ENCODE measurements around the gene LHFPL2. TPM values are rescaled to one million over a fixed set of nuclear protein-coding genes. Genes with fewer than 3 reads are reported as not detected.

LHFPL2 gene
- total RNA-seq, 1 experiment from 2014 or later, result 4.8 TPM

DNA sequence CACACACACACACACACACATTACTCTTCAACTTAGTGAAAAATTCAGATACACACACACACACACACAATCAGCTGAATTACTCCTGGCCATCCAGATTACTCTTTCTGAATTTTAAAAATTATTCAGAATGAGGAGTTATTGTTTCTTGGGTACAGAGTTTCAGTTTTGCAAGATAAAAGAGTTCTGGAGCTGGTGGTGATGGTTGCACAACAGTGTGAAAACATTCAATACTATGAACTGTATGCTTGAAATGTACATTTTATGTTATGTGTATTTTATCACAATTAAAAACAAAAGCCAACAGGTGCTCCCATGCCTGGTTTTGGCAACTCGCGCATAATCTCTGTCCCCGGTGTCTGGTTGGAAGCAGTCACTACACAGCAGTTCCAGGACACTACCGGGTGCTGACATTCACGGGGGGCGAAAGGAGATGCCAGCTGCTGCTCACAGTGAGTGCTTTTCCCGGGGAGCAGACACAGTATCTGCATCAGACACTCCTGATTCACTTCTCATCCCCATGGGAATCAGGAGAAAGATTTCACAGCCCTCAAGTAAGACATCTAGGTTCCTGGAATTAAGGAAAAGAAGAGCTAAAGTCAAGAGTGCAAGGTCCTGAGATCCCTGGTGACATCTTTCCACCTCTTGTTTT lies 55.7 kb downstream of the LHFPL2 start:
- Histone ChIP-seq H3K9ac (ENCODE audit: low read length) (no peak overlapping the region), H3K36me3 (ENCODE audit: insufficient read depth, low read length) (no peaks in the 10 kb centered on the region), H3K27ac (ENCODE audit: low read length) (no peak overlapping the region), H3K79me2 (ENCODE audit: low read length) (no peaks in the 10 kb centered on the region), H3K9me3 (ENCODE audit: low read length) (no peaks in the 10 kb centered on the region), H2AFZ (ENCODE audit: low read length) (no peak overlapping the region), H3K9me2 (replicated peaks; ENCODE audit: insufficient read depth, low read length) (no peaks in the 10 kb centered on the region), H3K4me1 (ENCODE audit: low read length) (no peaks in the 10 kb centered on the region), H3K4me3 (ENCODE audit: low read length) (no peak overlapping the region), H3K4me2 (ENCODE audit: low read depth, low read length, poor library complexity, severe bottlenecking) (no peak overlapping the region), H3K27me3 (ENCODE audit: low read length) (no peaks in the 10 kb centered on the region), H4K20me1 (ENCODE audit: insufficient read depth, low read depth, low read length) (no peaks in the 10 kb centered on the region)
- no peak for DNase-seq

DNA sequence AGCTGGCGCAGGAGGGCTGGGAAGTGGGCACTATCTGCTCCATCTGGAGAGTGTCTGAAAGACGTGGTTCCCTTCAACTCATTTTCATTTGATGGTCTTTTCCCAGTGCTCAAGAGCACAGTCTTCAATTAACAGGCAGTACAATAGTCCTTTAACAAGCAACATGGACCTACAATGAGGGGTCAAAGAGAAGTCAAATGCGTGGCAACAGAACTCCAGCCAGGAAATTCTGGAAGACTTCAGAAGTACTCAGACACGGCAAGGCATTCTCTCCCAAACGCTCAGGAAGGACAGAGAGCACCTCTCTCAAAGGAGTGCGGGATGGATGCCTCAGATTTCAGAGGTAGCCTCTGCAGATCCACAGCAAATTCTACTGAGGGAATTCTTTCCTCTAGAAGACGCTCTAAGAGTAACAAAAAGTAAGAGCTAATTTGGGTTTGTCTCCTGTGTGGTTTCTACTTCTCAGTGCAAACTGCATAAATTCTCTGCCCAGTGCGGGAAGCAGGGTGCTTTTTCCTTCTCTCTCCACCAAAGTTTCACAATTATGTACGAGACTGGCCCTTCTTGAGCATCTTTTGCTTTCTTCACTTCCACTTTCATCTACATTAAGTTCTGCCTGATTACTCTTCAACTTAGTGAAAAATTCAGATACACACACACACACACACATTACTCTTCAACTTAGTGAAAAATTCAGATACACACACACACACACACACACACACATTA lies 56.4 kb downstream of the LHFPL2 start:
- Histone ChIP-seq H3K4me3 (ENCODE audit: low read length) (no peak overlapping the region), H3K9ac (ENCODE audit: low read length) (no peak overlapping the region), H2AFZ (ENCODE audit: low read length) (no peak overlapping the region), H3K4me1 (ENCODE audit: low read length) (no peaks in the 10 kb centered on the region), H3K36me3 (ENCODE audit: insufficient read depth, low read length) (no peaks in the 10 kb centered on the region), H3K27me3 (ENCODE audit: low read length) (no peaks in the 10 kb centered on the region), H3K9me3 (ENCODE audit: low read length) (no peaks in the 10 kb centered on the region), H3K79me2 (ENCODE audit: low read length) (no peaks in the 10 kb centered on the region), H3K27ac (ENCODE audit: low read length) (no peak overlapping the region), H4K20me1 (ENCODE audit: insufficient read depth, low read depth, low read length) (no peaks in the 10 kb centered on the region), H3K9me2 (replicated peaks; ENCODE audit: insufficient read depth, low read length) (no peaks in the 10 kb centered on the region), H3K4me2 (ENCODE audit: low read depth, low read length, poor library complexity, severe bottlenecking) (no peak overlapping the region)
- no peak for DNase-seq

DNA sequence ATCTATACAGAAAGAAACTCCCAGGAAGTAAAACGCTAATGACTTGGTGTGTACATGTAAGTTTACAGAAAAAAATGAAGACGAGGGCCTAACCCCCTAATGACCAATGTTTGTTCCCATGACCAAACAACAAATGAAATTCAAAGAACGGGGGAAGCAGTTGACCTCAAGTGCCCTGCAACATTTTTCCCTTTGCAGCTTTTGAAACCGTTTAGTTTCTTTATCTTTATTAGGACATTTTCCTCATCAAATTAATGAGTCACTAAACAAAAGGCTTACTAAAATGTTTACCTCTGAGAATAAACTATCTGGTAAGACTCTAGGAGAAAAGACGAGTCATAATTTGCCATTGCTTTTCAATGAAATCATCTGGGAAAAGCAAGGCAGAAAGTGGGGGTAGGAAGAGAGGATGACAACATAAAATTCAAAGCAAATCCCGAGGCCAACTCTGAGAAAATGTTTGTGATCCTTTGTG lies 57.4 kb downstream of the LHFPL2 start:
- Histone ChIP-seq H3K79me2 (ENCODE audit: low read length) (no peaks in the 10 kb centered on the region), H3K9me3 (ENCODE audit: low read length) (no peaks in the 10 kb centered on the region), H3K9me2 (replicated peaks; ENCODE audit: insufficient read depth, low read length) (no peaks in the 10 kb centered on the region), H3K9ac (ENCODE audit: low read length) (no peak overlapping the region), H3K36me3 (ENCODE audit: insufficient read depth, low read length) (no peaks in the 10 kb centered on the region), H4K20me1 (ENCODE audit: insufficient read depth, low read depth, low read length) (no peaks in the 10 kb centered on the region), H3K4me2 (ENCODE audit: low read depth, low read length, poor library complexity, severe bottlenecking) (no peak overlapping the region), H3K27ac (ENCODE audit: low read length) (no peak overlapping the region), H3K4me3 (ENCODE audit: low read length) (no peak overlapping the region), H3K4me1 (ENCODE audit: low read length) (no peaks in the 10 kb centered on the region), H3K27me3 (ENCODE audit: low read length) (no peaks in the 10 kb centered on the region), H2AFZ (ENCODE audit: low read length) (no peak overlapping the region)
- no peak for DNase-seq

DNA sequence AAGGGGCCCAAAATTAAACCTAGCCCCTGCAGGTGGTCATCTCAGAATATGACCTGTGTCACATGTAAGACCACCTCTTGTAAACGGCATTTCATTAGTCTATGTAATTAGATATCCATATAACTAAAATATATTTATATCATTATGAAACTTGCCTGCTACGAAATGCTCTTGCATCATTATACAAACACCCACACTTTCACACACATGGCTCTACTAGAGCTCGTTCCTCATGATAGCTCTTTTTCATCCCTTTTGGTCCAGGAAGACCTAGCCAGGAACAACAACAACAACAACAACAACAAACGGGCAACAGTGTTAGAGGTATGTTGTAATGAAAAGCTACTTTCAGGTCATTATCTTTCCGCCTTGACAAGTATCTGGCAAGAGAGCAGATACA lies 58.6 kb downstream of the LHFPL2 start:
- Histone ChIP-seq H3K4me3 (ENCODE audit: low read length) (no peak overlapping the region), H3K27ac (ENCODE audit: low read length) (no peak overlapping the region), H3K9me3 (ENCODE audit: low read length) (no peaks in the 10 kb centered on the region), H3K27me3 (ENCODE audit: low read length) (no peaks in the 10 kb centered on the region), H3K9ac (ENCODE audit: low read length) (no peak overlapping the region), H3K4me2 (ENCODE audit: low read depth, low read length, poor library complexity, severe bottlenecking) (no peak overlapping the region), H4K20me1 (ENCODE audit: insufficient read depth, low read depth, low read length) (no peaks in the 10 kb centered on the region), H3K79me2 (ENCODE audit: low read length) (no peaks in the 10 kb centered on the region), H3K36me3 (ENCODE audit: insufficient read depth, low read length) (no peaks in the 10 kb centered on the region), H2AFZ (ENCODE audit: low read length) (no peak overlapping the region), H3K4me1 (ENCODE audit: low read length) (no peaks in the 10 kb centered on the region), H3K9me2 (replicated peaks; ENCODE audit: insufficient read depth, low read length) (no peaks in the 10 kb centered on the region)
- DNase-seq, result no peak

DNA sequence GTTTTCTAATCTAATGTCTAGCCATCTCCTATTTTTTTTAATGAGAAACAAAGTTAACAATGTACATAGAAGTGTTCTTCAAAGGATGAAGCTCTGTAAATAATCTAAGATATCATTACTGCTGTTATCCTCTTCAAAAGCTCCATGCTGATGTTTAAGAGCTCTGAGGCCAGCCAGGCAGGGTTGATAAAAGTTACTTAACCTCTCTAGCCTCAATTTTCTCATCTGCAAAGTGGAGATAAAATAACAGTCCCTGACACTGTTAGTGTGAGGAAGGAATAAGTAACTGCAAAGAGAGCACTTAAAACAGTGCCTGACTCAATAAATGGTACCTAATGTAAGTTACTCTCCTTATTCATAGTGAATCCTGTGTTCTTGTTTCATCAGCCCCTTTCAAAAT lies 60.1 kb downstream of the LHFPL2 start:
- no peak overlapping the region for H3K4me2 ChIP-seq (ENCODE audit: low read depth, low read length, poor library complexity, severe bottlenecking)
- H3K79me2 ChIP-seq (ENCODE audit: low read length), result no peaks in the 10 kb centered on the region
- H3K36me3 ChIP-seq (ENCODE audit: insufficient read depth, low read length), result no peaks in the 10 kb centered on the region
- no peak overlapping the region for H3K9ac ChIP-seq (ENCODE audit: low read length)
- H3K27me3 ChIP-seq (ENCODE audit: low read length), result no peaks in the 10 kb centered on the region
- no peak overlapping the region for H3K4me3 ChIP-seq (ENCODE audit: low read length)
- no peak for DNase-seq
- H2AFZ ChIP-seq (ENCODE audit: low read length), result no peak overlapping the region
- no peaks in the 10 kb centered on the region for H3K4me1 ChIP-seq (ENCODE audit: low read length)
- no peak overlapping the region for H3K27ac ChIP-seq (ENCODE audit: low read length)
- H3K9me2 ChIP-seq (replicated peaks; ENCODE audit: insufficient read depth, low read length), result no peaks in the 10 kb centered on the region
- H3K9me3 ChIP-seq (ENCODE audit: low read length), result no peaks in the 10 kb centered on the region
- H4K20me1 ChIP-seq (ENCODE audit: insufficient read depth, low read depth, low read length), result no peaks in the 10 kb centered on the region

DNA sequence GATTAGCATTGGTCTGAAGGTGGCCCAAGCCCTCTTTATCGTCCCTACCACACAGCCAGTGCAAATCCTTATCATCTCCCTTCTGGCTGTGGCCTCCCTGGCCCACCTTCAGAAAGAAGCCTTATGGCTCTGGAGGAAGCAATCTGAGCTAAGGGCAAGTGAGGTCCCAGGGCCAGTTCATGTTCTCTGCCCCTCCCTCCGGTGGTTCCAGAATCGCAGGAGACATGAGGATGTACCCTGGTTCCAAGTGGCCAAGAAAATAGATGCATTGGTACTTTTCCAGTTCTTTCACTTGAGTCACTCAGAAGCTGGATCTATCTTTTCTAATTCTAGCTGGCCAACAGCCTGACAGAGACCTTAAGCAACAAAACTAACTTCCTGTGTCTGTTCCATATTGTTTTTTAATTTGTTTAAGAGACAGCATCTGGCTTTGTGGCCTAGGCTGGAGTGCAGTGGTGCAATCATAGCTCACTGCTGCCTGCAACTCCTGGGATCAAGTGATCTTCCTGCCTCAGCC lies 60.7 kb downstream of the LHFPL2 start:
- Histone ChIP-seq H3K4me2 (ENCODE audit: low read depth, low read length, poor library complexity, severe bottlenecking) (no peak overlapping the region), H2AFZ (ENCODE audit: low read length) (no peak overlapping the region), H3K9me3 (ENCODE audit: low read length) (no peaks in the 10 kb centered on the region), H4K20me1 (ENCODE audit: insufficient read depth, low read depth, low read length) (no peaks in the 10 kb centered on the region), H3K4me1 (ENCODE audit: low read length) (no peaks in the 10 kb centered on the region), H3K36me3 (ENCODE audit: insufficient read depth, low read length) (no peaks in the 10 kb centered on the region), H3K27ac (ENCODE audit: low read length) (no peak overlapping the region), H3K79me2 (ENCODE audit: low read length) (no peaks in the 10 kb centered on the region), H3K4me3 (ENCODE audit: low read length) (no peak overlapping the region), H3K9ac (ENCODE audit: low read length) (no peak overlapping the region), H3K9me2 (replicated peaks; ENCODE audit: insufficient read depth, low read length) (no peaks in the 10 kb centered on the region), H3K27me3 (ENCODE audit: low read length) (no peaks in the 10 kb centered on the region)
- DNase-seq, result no peak

DNA sequence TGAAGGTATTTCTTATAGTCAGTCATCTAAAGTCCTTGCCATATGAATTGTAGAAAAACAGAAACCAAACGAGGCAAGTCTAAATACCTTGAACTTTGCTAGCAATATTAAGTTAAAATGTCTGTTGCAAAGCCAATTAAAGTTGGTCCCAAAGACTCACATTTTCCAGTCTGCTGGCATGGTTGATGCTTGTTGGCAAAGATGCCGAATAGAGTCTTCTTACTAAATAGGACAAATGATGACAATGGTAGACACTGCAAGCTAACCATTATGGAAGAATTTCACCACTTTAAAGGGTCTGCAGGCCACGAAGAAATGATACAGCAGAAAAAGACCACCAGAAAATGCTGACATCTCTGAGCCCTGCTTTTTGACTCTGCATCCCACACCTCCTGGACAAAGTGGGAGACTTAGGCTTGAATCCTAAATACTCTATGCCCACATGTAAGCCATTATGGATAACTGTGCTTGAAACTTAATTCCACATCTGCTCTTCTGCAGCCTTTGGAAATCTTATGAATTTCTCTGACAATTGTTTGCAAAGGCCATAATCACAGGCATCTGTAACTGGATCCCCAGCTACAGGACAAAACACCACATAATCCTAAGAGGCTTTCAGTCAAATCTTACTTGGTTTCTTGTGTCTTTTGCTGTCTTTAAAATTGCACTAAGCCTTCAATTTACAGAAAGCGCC lies 61.3 kb downstream of the LHFPL2 start:
- Histone ChIP-seq H2AFZ (ENCODE audit: low read length) (no peak overlapping the region), H3K9me2 (replicated peaks; ENCODE audit: insufficient read depth, low read length) (no peaks in the 10 kb centered on the region), H3K4me1 (ENCODE audit: low read length) (no peaks in the 10 kb centered on the region), H3K9me3 (ENCODE audit: low read length) (no peaks in the 10 kb centered on the region), H3K36me3 (ENCODE audit: insufficient read depth, low read length) (no peaks in the 10 kb centered on the region), H4K20me1 (ENCODE audit: insufficient read depth, low read depth, low read length) (no peaks in the 10 kb centered on the region), H3K27me3 (ENCODE audit: low read length) (no peaks in the 10 kb centered on the region), H3K9ac (ENCODE audit: low read length) (no peak overlapping the region), H3K4me2 (ENCODE audit: low read depth, low read length, poor library complexity, severe bottlenecking) (no peak overlapping the region), H3K4me3 (ENCODE audit: low read length) (no peak overlapping the region), H3K79me2 (ENCODE audit: low read length) (no peaks in the 10 kb centered on the region), H3K27ac (ENCODE audit: low read length) (no peak overlapping the region)
- DNase-seq, result no peak

DNA sequence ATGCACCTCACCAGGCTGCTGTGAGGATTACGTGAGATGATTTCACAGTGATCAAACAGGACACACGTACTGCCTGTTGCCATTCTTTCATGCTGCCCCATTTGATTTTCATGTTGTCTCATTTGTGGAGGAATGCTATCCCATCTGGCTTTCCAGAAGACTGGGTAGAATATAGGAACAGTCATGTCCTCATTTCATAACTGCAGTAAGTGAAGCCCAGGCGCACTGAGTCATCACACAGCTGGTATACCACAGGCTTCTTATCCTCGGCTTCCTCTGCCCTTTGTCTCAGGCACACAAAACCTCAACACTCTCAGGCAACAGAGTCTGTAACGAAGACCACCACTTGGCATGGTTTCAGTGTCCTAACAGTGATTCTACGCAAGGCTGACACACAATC lies 62.3 kb downstream of the LHFPL2 start:
- H3K36me3 ChIP-seq (ENCODE audit: insufficient read depth, low read length), result no peaks in the 10 kb centered on the region
- H3K79me2 ChIP-seq (ENCODE audit: low read length), result no peaks in the 10 kb centered on the region
- no peaks in the 10 kb centered on the region for H3K4me1 ChIP-seq (ENCODE audit: low read length)
- DNase-seq, result no peak
- no peaks in the 10 kb centered on the region for H3K9me3 ChIP-seq (ENCODE audit: low read length)
- H3K9me2 ChIP-seq (replicated peaks; ENCODE audit: insufficient read depth, low read length), result no peaks in the 10 kb centered on the region
- no peaks in the 10 kb centered on the region for H3K27me3 ChIP-seq (ENCODE audit: low read length)
- no peak overlapping the region for H3K4me3 ChIP-seq (ENCODE audit: low read length)
- no peaks in the 10 kb centered on the region for H4K20me1 ChIP-seq (ENCODE audit: insufficient read depth, low read depth, low read length)
- no peak overlapping the region for H3K4me2 ChIP-seq (ENCODE audit: low read depth, low read length, poor library complexity, severe bottlenecking)
- H3K27ac ChIP-seq (ENCODE audit: low read length), result no peak overlapping the region
- no peak overlapping the region for H2AFZ ChIP-seq (ENCODE audit: low read length)
- H3K9ac ChIP-seq (ENCODE audit: low read length), result no peak overlapping the region
